Osteocyte (in vitro differentiated cells): ENCODE measurements around the gene STPG2. TPM values are rescaled to one million over a fixed set of nuclear protein-coding genes. Genes with fewer than 3 reads are reported as not detected.

ENCODE experiments used
- DNase-seq: peaks from one replicate; pipeline ENCODE4 v3.0.0; 2021; ENCODE audit warnings: mixed read lengths; ENCODE audit not compliant: unreplicated experiment; ENCODE audit errors: extremely low spot score
- H3K27ac Mint-ChIP-seq: one replicate; pipeline ENCODE4 v1.8.0; 2021; ENCODE audit warnings: mild to moderate bottlenecking, mixed read lengths; ENCODE audit not compliant: unreplicated experiment
- H3K27me3 Mint-ChIP-seq: one replicate; pipeline ENCODE4 v1.8.0; 2021; ENCODE audit warnings: mixed read lengths; ENCODE audit not compliant: unreplicated experiment
- H3K36me3 Mint-ChIP-seq: one replicate; pipeline ENCODE4 v1.8.0; 2021; ENCODE audit warnings: mixed read lengths; ENCODE audit not compliant: unreplicated experiment
- H3K4me1 Mint-ChIP-seq: one replicate; pipeline ENCODE4 v1.8.0; 2021; ENCODE audit warnings: mixed read lengths; ENCODE audit not compliant: unreplicated experiment
- H3K4me3 Mint-ChIP-seq: one replicate; pipeline ENCODE4 v1.8.0; 2021; ENCODE audit warnings: mild to moderate bottlenecking, moderate library complexity, mixed read lengths; ENCODE audit not compliant: unreplicated experiment
- H3K9me3 Mint-ChIP-seq: one replicate; pipeline ENCODE4 v1.8.0; 2021; ENCODE audit warnings: mixed read lengths; ENCODE audit not compliant: unreplicated experiment
- total RNA-seq: library from RNA; stranded (reverse); gene quantifications from 2 replicates; pipeline ENCODE4 v1.2.1, GENCODE V29; 2021
- TF ChIP-seq, protein P1 (sequence below): fragments of 200-600 bp; sonication (generic); IDR thresholded peaks from 2 replicates; pipeline ENCODE4 v1.5.0; 2021; ENCODE audit warnings: antibody characterized with exemption, mild to moderate bottlenecking, moderate library complexity

Gene STPG2
- total RNA-seq, 1 donor from 2014 or later: not detected

DNA sequence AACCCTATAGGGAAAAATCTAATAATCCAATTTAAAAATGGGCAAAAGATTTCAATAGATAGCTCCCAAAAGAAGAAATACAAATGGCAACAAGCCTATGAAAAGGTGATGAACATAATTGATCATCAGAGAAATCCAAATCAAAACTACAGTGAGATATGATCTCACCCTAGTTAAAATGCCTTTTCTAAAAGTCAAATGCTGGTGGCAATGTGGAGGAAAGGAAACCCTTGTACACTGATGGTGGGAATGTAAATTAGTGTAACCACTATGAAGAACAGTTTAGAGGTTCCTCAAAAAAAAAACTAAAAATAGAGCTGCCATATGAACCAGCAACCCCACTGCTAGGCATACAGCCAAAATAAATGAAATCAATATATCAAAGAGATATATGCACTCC is 44.5 kb downstream of the STPG2 start:
- DNase-seq: no peak
- Mint-ChIP-seq H3K36me3 (no peaks in the 10 kb centered on the region), H3K27ac (no peak overlapping the region), H3K27me3 (peaks cover 44% of the 10 kb centered on the region), H3K9me3 (peaks cover 10% of the 10 kb centered on the region), H3K4me3 (no peak overlapping the region), H3K4me1 (no peaks in the 10 kb centered on the region)
- TF ChIP-seq, protein P1, sequence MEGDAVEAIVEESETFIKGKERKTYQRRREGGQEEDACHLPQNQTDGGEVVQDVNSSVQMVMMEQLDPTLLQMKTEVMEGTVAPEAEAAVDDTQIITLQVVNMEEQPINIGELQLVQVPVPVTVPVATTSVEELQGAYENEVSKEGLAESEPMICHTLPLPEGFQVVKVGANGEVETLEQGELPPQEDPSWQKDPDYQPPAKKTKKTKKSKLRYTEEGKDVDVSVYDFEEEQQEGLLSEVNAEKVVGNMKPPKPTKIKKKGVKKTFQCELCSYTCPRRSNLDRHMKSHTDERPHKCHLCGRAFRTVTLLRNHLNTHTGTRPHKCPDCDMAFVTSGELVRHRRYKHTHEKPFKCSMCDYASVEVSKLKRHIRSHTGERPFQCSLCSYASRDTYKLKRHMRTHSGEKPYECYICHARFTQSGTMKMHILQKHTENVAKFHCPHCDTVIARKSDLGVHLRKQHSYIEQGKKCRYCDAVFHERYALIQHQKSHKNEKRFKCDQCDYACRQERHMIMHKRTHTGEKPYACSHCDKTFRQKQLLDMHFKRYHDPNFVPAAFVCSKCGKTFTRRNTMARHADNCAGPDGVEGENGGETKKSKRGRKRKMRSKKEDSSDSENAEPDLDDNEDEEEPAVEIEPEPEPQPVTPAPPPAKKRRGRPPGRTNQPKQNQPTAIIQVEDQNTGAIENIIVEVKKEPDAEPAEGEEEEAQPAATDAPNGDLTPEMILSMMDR: no peak

DNA sequence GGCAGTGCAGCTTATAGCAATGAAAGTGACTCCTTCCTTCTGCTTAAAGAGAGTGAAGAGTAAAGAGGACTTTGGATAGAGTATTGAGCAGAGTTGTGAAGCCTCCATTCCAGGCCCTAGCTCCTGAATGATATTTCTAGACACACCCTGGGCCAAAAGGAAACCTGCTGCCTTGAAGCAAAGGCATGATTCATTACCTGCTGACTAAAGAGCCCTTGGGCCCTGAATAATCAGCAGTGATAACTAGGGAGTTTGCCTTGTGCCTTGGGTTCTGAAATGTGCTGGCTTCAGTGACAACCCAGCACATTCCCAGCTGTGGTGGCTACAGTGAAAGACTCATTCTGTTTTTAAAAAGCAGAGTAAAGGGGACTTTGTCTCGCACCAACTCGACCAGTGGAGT is 49.2 kb downstream of the STPG2 start:
- Mint-ChIP-seq H3K4me1 (no peaks in the 10 kb centered on the region), H3K36me3 (no peaks in the 10 kb centered on the region), H3K27ac (no peak overlapping the region), H3K4me3 (no peak overlapping the region), H3K9me3 (peaks cover 10% of the 10 kb centered on the region), H3K27me3 (peaks cover 37% of the 10 kb centered on the region)
- TF ChIP-seq, protein P1: no peak
- no peak for DNase-seq

DNA sequence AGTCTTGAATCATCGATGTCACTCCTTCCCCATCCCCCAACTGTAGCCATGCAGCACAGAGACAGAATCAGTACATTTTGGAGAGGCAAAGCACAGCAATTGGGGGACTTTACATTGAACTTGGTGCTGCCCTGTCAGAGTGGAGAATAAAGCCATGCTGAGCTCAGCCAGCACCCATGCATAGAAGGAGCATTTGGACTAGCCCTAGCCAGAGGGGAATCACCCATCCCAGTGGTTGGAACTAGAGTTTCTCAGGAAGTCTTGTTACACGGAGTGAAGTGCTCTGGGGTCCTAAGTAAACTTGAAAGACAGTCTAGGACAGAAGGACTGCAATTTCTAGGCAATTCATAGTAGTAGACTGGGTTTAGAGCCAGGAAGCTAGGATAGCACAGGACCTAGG is 49.6 kb downstream of the STPG2 start:
- TF ChIP-seq, protein P1: no peak
- no peaks in the 10 kb centered on the region for H3K36me3 Mint-ChIP-seq
- no peak for DNase-seq
- H3K27me3 Mint-ChIP-seq: peaks cover 36% of the 10 kb centered on the region
- peaks cover 10% of the 10 kb centered on the region for H3K9me3 Mint-ChIP-seq
- H3K4me3 Mint-ChIP-seq: no peak overlapping the region
- H3K4me1 Mint-ChIP-seq: no peaks in the 10 kb centered on the region
- H3K27ac Mint-ChIP-seq: no peak overlapping the region

DNA sequence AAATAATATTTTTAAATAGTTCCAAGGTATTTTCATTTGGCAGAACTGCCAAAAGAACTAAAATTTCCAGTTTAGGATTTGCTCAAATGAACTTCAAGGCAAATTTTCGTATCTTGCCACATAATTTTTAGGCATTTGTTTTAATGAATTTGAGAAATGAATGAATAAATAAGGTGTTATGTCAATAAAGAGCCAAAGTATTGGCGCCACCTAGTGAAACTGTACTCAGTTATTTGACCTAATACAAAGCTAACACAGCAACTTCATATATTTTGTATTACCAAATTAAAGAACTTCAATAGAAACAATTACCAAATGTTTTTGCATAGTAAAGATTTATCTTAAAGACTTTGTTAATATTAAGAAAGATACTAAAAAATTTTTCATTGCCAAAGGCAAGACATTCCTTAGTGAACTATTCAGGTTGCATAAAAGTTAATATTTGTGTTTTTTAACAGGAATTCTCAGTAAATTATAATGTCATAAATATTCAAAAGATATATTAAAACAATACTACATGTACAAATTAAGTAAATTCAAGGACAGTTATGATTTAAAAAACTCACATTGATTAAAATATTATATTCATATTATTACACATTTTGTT is 50.3 kb downstream of the STPG2 start:
- DNase-seq: no peak
- H3K9me3 Mint-ChIP-seq: peaks cover 10% of the 10 kb centered on the region
- H3K27ac Mint-ChIP-seq: no peak overlapping the region
- H3K27me3 Mint-ChIP-seq: peaks cover 30% of the 10 kb centered on the region
- TF ChIP-seq, protein P1: peak; percentile 64
- no peaks in the 10 kb centered on the region for H3K4me1 Mint-ChIP-seq
- no peak overlapping the region for H3K4me3 Mint-ChIP-seq
- no peaks in the 10 kb centered on the region for H3K36me3 Mint-ChIP-seq

DNA sequence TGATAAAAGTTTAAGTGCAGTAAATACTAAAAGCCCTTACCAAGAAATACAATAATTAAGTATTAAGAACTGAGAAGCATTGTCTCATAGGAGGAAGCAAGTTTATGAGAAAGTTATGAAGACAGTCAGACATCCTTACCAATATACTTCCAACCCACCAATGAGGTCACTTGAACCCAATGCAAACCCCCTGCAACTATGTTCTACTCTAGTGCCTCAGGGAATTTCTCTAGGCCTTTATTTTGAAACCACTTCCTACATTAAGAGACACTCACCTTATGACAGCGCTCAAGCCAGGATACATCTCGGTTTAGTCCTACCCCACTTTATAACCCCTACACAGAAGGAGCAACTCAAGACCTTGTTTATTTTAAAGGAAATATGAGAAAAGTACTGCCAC is 61.3 kb downstream of the STPG2 start:
- H3K4me1 Mint-ChIP-seq: no peaks in the 10 kb centered on the region
- DNase-seq: no peak
- no peak overlapping the region for H3K4me3 Mint-ChIP-seq
- TF ChIP-seq, protein P1: no peak
- H3K27me3 Mint-ChIP-seq: peaks cover 16% of the 10 kb centered on the region
- H3K9me3 Mint-ChIP-seq: no peaks in the 10 kb centered on the region
- H3K27ac Mint-ChIP-seq: no peak overlapping the region
- H3K36me3 Mint-ChIP-seq: no peaks in the 10 kb centered on the region
